Astrocyte (in vitro differentiated cells and primary cell): Measurements from ENCODE around the gene SLC35B1. TPM values are rescaled to one million over a fixed set of nuclear protein-coding genes. Genes with fewer than 3 reads are reported as not detected.
"Not testable (repeated sequence)": the region's sequence is repeated elsewhere in the genome, so short reads cannot be mapped to it uniquely, and the experiment has no call there.

ENCODE experiments used
- DNase-seq: peaks from one replicate; pipeline ENCODE4 v3.0.0-alpha.2; 2010; ENCODE audit warnings: low read depth
- FAIRE-seq: peaks from 2 replicates; lab custom pipeline; 2011; peaks lifted over from hg19 to GRCh38; lab: Jason Lieb, UNC
- H2AFZ ChIP-seq: 2 replicates; pipeline ENCODE4 v1.6.0; 2012; ENCODE audit warnings: low read depth, low read length, inconsistent platforms
- H3K27ac ChIP-seq: 2 replicates; pipeline ENCODE4 v1.5.1; 2011; ENCODE audit warnings: low read depth, low read length, inconsistent platforms
- H3K27me3 ChIP-seq: 2 replicates; pipeline ENCODE4 v1.6.0; 2011; ENCODE audit warnings: low read length, inconsistent platforms; ENCODE audit not compliant: insufficient read depth
- H3K36me3 ChIP-seq: 2 replicates; pipeline ENCODE4 v1.5.1; 2011; ENCODE audit warnings: low read length, inconsistent platforms; ENCODE audit not compliant: insufficient read depth
- H3K4me1 ChIP-seq: 2 replicates; pipeline ENCODE4 v1.5.1; 2011; ENCODE audit warnings: low read length, inconsistent platforms; ENCODE audit not compliant: insufficient read depth
- H3K4me2 ChIP-seq: 2 replicates; pipeline ENCODE4 v1.6.0; 2012; ENCODE audit warnings: low read length, inconsistent platforms
- H3K4me3 ChIP-seq: 2 replicates; pipeline ENCODE4 v1.5.1; 2011; ENCODE audit warnings: low read depth, mild to moderate bottlenecking, low read length, inconsistent platforms; ENCODE audit not compliant: insufficient read depth
- H3K79me2 ChIP-seq: 2 replicates; pipeline ENCODE4 v1.6.0; 2012; ENCODE audit warnings: mild to moderate bottlenecking, low read length, inconsistent platforms; ENCODE audit not compliant: insufficient read depth
- H3K9ac ChIP-seq: 2 replicates; pipeline ENCODE4 v1.6.0; 2012; ENCODE audit warnings: mild to moderate bottlenecking, low read length, inconsistent platforms
- H3K9me3 ChIP-seq: 2 replicates; pipeline ENCODE4 v1.5.1; 2012; ENCODE audit warnings: low read depth, mild to moderate bottlenecking, low read length, inconsistent platforms; ENCODE audit not compliant: insufficient read depth
- H4K20me1 ChIP-seq: 2 replicates; pipeline ENCODE4 v1.6.0; 2012; ENCODE audit warnings: low read length, inconsistent platforms; ENCODE audit not compliant: insufficient read depth
- H3K27ac Mint-ChIP-seq: one replicate; pipeline ENCODE4 v1.8.0; 2021; ENCODE audit warnings: mild to moderate bottlenecking, mixed read lengths; ENCODE audit not compliant: unreplicated experiment
- H3K27me3 Mint-ChIP-seq: one replicate; pipeline ENCODE4 v1.8.0; 2021; ENCODE audit warnings: low read depth, mixed read lengths; ENCODE audit not compliant: unreplicated experiment
- H3K36me3 Mint-ChIP-seq: one replicate; pipeline ENCODE4 v1.8.0; 2021; ENCODE audit warnings: low read depth, mixed read lengths; ENCODE audit not compliant: unreplicated experiment
- H3K4me1 Mint-ChIP-seq: one replicate; pipeline ENCODE4 v1.8.0; 2021; ENCODE audit warnings: low read depth, mixed read lengths; ENCODE audit not compliant: unreplicated experiment
- H3K4me3 Mint-ChIP-seq: one replicate; pipeline ENCODE4 v1.8.0; 2021; ENCODE audit warnings: mild to moderate bottlenecking, moderate library complexity, mixed read lengths; ENCODE audit not compliant: unreplicated experiment
- H3K9me3 Mint-ChIP-seq: one replicate; pipeline ENCODE4 v1.8.0; 2021; ENCODE audit warnings: mild to moderate bottlenecking, mixed read lengths; ENCODE audit not compliant: unreplicated experiment
- CTCF ChIP-seq: IDR thresholded peaks from 2 replicates; pipeline ENCODE4 v1.5.1; 2011; ENCODE audit warnings: low read depth, mild to moderate bottlenecking, inconsistent platforms, low read length, moderate library complexity; ENCODE audit not compliant: insufficient read depth
- EZH2 ChIP-seq: IDR thresholded peaks from 2 replicates; pipeline ENCODE4 v1.6.1; 2012; ENCODE audit warnings: mild to moderate bottlenecking, low read length, inconsistent platforms; ENCODE audit not compliant: insufficient read depth
- total RNA-seq: library from RNA; stranded (reverse); gene quantifications from 2 replicates; pipeline ENCODE4 v1.2.1, GENCODE V29; 2021

The SLC35B1 gene
- total RNA-seq, 1 donor from 2014 or later, result 61.1 TPM

GRCh38 chr17:49676276-49676868, 31.4 kb downstream of the SLC35B1 start:
- Mint-ChIP-seq H3K27ac (peak overlapping the region; percentile 99), H3K27me3 (no peaks in the 10 kb centered on the region), H3K36me3 (peaks cover 4% of the 10 kb centered on the region), H3K4me3 (peak overlapping the region; percentile 93), H3K4me1 (peaks cover 8% of the 10 kb centered on the region), H3K9me3 (no peaks in the 10 kb centered on the region)
- Histone ChIP-seq H4K20me1 (peaks cover 45% of the 10 kb centered on the region), H3K4me3 (peak overlapping the region; percentile 74), H3K9ac (peak overlapping the region; percentile 93), H2AFZ (no peak overlapping the region), H3K9me3 (no peaks in the 10 kb centered on the region), H3K4me2 (peak overlapping the region; percentile 85), H3K27me3 (peaks cover 2% of the 10 kb centered on the region), H3K79me2 (peaks cover 58% of the 10 kb centered on the region), H3K27ac (peak overlapping the region; percentile 88), H3K4me1 (peaks cover 10% of the 10 kb centered on the region), H3K36me3 (no peaks in the 10 kb centered on the region)
- TF ChIP-seq EZH2 (no peak), CTCF (no peak)
- DNase-seq (no peak), FAIRE-seq (no peak)

GRCh38 chr17:49674507-49674906, 33.3 kb downstream of the SLC35B1 start:
- peaks cover 10% of the 10 kb centered on the region for H3K4me1 ChIP-seq
- Mint-ChIP-seq H3K36me3 (peaks cover 4% of the 10 kb centered on the region), H3K4me1 (peaks cover 12% of the 10 kb centered on the region), H3K27ac (no peak overlapping the region), H3K27me3 (no peaks in the 10 kb centered on the region), H3K4me3 (no peak overlapping the region), H3K9me3 (no peaks in the 10 kb centered on the region)
- H3K4me3 ChIP-seq, result no peak overlapping the region
- no peak overlapping the region for H3K9ac ChIP-seq
- no peak overlapping the region for H2AFZ ChIP-seq
- no peaks in the 10 kb centered on the region for H3K9me3 ChIP-seq
- no peak overlapping the region for H3K27ac ChIP-seq
- FAIRE-seq, result no peak
- H3K36me3 ChIP-seq, result no peaks in the 10 kb centered on the region
- H3K4me2 ChIP-seq, result no peak overlapping the region
- peaks cover 76% of the 10 kb centered on the region for H3K79me2 ChIP-seq
- H4K20me1 ChIP-seq, result peaks cover 63% of the 10 kb centered on the region
- H3K27me3 ChIP-seq, result no peaks in the 10 kb centered on the region
- TF ChIP-seq EZH2, result no peak
- TF ChIP-seq CTCF, result no peak
- DNase-seq, result no peak

- not testable (repeated sequence) for DNase-seq
Measured at GRCh38 chr17:49673679-49674078, 34.1 kb downstream of the SLC35B1 start.

More at GRCh38 chr17:49673679-49674078, 34.1 kb downstream of the SLC35B1 start:
- not testable (repeated sequence) for H3K9me3 ChIP-seq, H3K27ac Mint-ChIP-seq, H3K9me3 Mint-ChIP-seq, H3K27ac ChIP-seq, H3K4me3 Mint-ChIP-seq, H3K36me3 Mint-ChIP-seq, FAIRE-seq, H3K36me3 ChIP-seq, H3K4me3 ChIP-seq, H3K4me2 ChIP-seq, H3K9ac ChIP-seq, H3K27me3 ChIP-seq, H3K27me3 Mint-ChIP-seq, H2AFZ ChIP-seq
- H3K4me1 ChIP-seq, result peaks cover 10% of the 10 kb centered on the region
- H3K79me2 ChIP-seq, result peaks cover 76% of the 10 kb centered on the region
- H4K20me1 ChIP-seq, result peaks cover 65% of the 10 kb centered on the region
- peaks cover 12% of the 10 kb centered on the region for H3K4me1 Mint-ChIP-seq
